Stomach (tissue), 9 donors: ENCODE data around the gene TRIM37. TPM values are rescaled to one million over a fixed set of nuclear protein-coding genes. Genes with fewer than 3 reads are reported as not detected.

Source experiments
- DNase-seq, 2 donors: peaks; one replicate each; pipeline versions ENCODE4 v3.0.0 to v3.0.0-alpha.2; 2013 to 2019
- H3K27ac ChIP-seq, 5 donors: fragments of 200-600 bp in 4 of 5; sonication (generic) in 4 of 5; one replicate each; pipeline ENCODE4 v1.5.1; 2013 to 2019; ENCODE audit warnings: mild to moderate bottlenecking in 1 of 5, moderate library complexity in 1 of 5
- H3K27me3 ChIP-seq, 3 donors: fragments of 200-600 bp; sonication (generic); one replicate each; pipeline ENCODE4 v1.5.1; 2017 to 2019; ENCODE audit warnings: mixed run types in 1 of 3
- H3K36me3 ChIP-seq, 4 donors: fragments of 200-600 bp; sonication (generic); 1 replicate in 3 of 4; 2 replicates in 1 of 4; pipeline ENCODE4 v1.5.1; 2016 to 2019
- H3K4me1 ChIP-seq, 4 donors: fragments of 200-600 bp; sonication (generic); one replicate each; pipeline ENCODE4 v1.5.1; 2016 to 2019
- H3K4me3 ChIP-seq, 4 donors: fragments of 200-600 bp; sonication (generic) in 3 of 4; one replicate each; pipeline ENCODE4 v1.5.1; 2016 to 2019; ENCODE audit warnings: mild to moderate bottlenecking in 1 of 4
- H3K9me3 ChIP-seq, 4 donors: fragments of 200-600 bp; sonication (generic); one replicate each; pipeline ENCODE4 v1.5.1; 2016 to 2019
- CTCF ChIP-seq, 7 experiments: fragments of 450-650 bp in 4 of 7; fragments of 200-600 bp in 3 of 7; sonication (generic) in 3 of 7; IDR thresholded peaks; one replicate each; pipeline ENCODE4 v1.5.1; 2016 to 2019; ENCODE audit warnings: antibody characterized with exemption in 7 of 7, control low read depth in 2 of 7, mild to moderate bottlenecking in 1 of 7
- EP300 ChIP-seq: sonication (generic); formaldehyde crosslinking; IDR thresholded peaks from one replicate; pipeline ENCODE4 v1.6.1; 2017; ENCODE audit warnings: antibody characterized with exemption
- POLR2A ChIP-seq, 4 donors: fragments of 450-650 bp; IDR thresholded peaks; one replicate each; pipeline ENCODE4 v1.6.1; 2016; ENCODE audit warnings: antibody characterized with exemption in 4 of 4, control low read depth in 2 of 4, mild to moderate bottlenecking in 1 of 4, moderate library complexity in 1 of 4
- POLR2AphosphoS5 ChIP-seq, 3 donors: sonication (generic); formaldehyde crosslinking; IDR thresholded peaks; one replicate each; pipeline ENCODE4 v1.6.1; 2016; ENCODE audit warnings: antibody characterized with exemption in 3 of 3
- WGBS, 5 donors: extraction: QIAGEN DNeasy Blood & Tissue Kit in 3 of 5; methylation state at CpG; one replicate each; pipeline versions ENCODE4 v1.1.5 to v1.1.7; 2013 to 2018; 5-methylcytosine and 5-hydroxymethylcytosine counted together
- intact Hi-C: fragments of 100-400 bp; cut with DNase I; formaldehyde crosslinking; loops from one replicate; pipeline ENCODE4 v1.15.1; 2023; ENCODE audit warnings: low total_unique reads
- polyA plus RNA-seq, 3 donors: library from polyadenylated mRNA; stranded (reverse); fragments of 200-250 nt; gene quantifications; one replicate each; pipeline ENCODE4 v1.2.3, GENCODE V29; 2013
- total RNA-seq, 5 donors: library from RNA; depleted of rRNA; stranded (reverse); fragments of >200 nt; gene quantifications; one replicate each; pipeline versions ENCODE4 v1.1.0 to v1.2.3, GENCODE V29; 2014 to 2016
- donor health status: healthy with polysubstance abuse.
- donor health status: Bipolar disorder and iron deficiency.
- donor health status: healthy.

The TRIM37 gene
- total and polyA plus RNA-seq, 8 donors = 4.9 to 68.7 (median 29.0) TPM

GRCh38 chr17:59027750-59028149 lies 78.9 kb downstream of the TRIM37 start:
- 72 to 87% (median 75%) methylated on average over 4 of the region's 4 CpGs for WGBS, 5 donors
- intact Hi-C loops = no loop called here
- no peaks in the 10 kb centered on the region for H3K27me3 ChIP-seq

DNA sequence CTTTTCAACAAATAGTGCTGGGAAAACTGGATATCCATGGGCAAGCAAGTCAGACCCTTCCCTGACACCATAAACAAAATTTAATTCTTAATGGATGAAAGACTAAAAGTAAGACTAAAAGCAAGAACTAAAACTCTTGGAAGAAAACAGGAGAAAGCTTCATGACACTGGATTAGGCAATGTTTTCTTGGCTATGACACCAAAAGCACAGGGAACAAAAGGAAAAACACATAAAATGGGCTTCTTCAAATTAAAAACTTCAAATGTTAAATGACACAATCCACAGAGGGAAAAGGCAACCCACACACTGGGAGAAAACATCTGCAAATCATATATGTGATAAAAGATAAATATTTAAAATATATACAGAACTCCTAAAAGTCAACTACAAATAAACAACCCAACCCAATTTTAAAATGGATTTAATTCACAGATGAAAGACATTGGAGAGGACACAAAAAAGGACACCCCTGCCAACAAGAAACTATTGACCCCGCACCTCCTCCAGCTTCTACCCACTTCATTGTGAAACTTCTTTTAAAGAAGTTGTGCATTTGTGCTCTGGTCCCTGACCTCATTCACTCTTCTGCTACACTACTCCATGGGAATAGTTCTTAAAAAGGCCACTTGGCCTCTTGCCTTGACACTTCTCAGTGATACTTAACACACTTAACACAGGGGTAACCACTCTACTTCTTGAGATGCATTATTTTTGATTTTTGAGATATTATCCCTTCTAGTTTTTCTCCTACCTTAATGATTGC lies 80.3 kb downstream of the TRIM37 start:
- Histone ChIP-seq H3K27ac (no peak overlapping the region), H3K4me1 (peaks cover 0 to 6% (median 0%) of the 10 kb centered on the region in 4 donors), H3K4me3 (no peak overlapping the region), H3K27me3 (no peaks in the 10 kb centered on the region), H3K36me3 (peaks cover 0 to 39% (median 19%) of the 10 kb centered on the region in 4 donors), H3K9me3 (no peaks in the 10 kb centered on the region)
- 75 to 100% (median 88%) methylated on average over 1 of the region's 1 CpG for WGBS, 5 donors
- TF ChIP-seq POLR2A (IDR thresholded peaks at IDR 0.05) (no peak), EP300 (no peak), CTCF (IDR thresholded peaks at IDR 0.05) (no peak), POLR2AphosphoS5 (IDR thresholded peaks at IDR 0.05) (no peak)
- no peak for DNase-seq
- intact Hi-C loops = no loop called here

More at GRCh38 chr17:59027750-59028149, 78.9 kb downstream of the TRIM37 start:
- Histone ChIP-seq H3K4me1 (peaks cover 0 to 6% (median 0%) of the 10 kb centered on the region in 4 donors), H3K9me3 (no peaks in the 10 kb centered on the region), H3K36me3 (peaks cover 0 to 46% (median 29%) of the 10 kb centered on the region in 4 donors), H3K27ac (no peak overlapping the region), H3K4me3 (no peak overlapping the region)
- TF ChIP-seq CTCF (IDR thresholded peaks at IDR 0.05) (no peak), EP300 (no peak), POLR2AphosphoS5 (IDR thresholded peaks at IDR 0.05) (no peak), POLR2A (IDR thresholded peaks at IDR 0.05) (no peak)
- no peak for DNase-seq

DNA sequence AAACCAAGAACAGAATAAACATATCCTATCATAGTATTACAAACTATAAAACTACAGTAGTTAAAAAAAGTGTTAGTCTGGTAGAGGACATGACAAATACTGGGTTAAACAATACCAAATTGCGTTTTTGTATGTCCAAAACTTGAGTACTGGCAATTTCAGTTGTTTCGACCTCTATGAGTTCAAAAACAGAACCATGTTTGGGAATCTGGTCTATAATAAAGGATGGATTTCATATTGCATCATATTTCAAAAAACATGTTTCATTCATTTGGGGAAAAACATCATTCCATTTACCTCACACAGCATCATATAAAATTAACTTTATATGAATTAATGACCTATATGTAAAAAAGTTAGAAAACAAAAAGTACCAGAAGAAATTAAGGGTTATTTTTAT lies 81.8 kb downstream of the TRIM37 start:
- TF ChIP-seq POLR2A (IDR thresholded peaks at IDR 0.05) = no peak
- TF ChIP-seq EP300 = no peak
- no peak for TF ChIP-seq CTCF (IDR thresholded peaks at IDR 0.05)
- no peak for TF ChIP-seq POLR2AphosphoS5 (IDR thresholded peaks at IDR 0.05)
- H3K27me3 ChIP-seq = no peaks in the 10 kb centered on the region
- H3K9me3 ChIP-seq = no peaks in the 10 kb centered on the region
- WGBS, 5 donors = 92 to 96% (median 94%) methylated on average over 2 of the region's 2 CpGs
- intact Hi-C loops = no loop called here
- no peak overlapping the region for H3K4me3 ChIP-seq
- H3K4me1 ChIP-seq = peaks cover 0 to 6% (median 0%) of the 10 kb centered on the region in 4 donors
- H3K27ac ChIP-seq = no peak overlapping the region
- no peak for DNase-seq
- H3K36me3 ChIP-seq = peaks cover 0 to 27% (median 21%) of the 10 kb centered on the region in 4 donors

- no peak for TF ChIP-seq POLR2A (IDR thresholded peaks at IDR 0.05)
- no peak for TF ChIP-seq EP300
- no peak for TF ChIP-seq POLR2AphosphoS5 (IDR thresholded peaks at IDR 0.05)
- TF ChIP-seq CTCF (IDR thresholded peaks at IDR 0.05) = no peak
- H3K27me3 ChIP-seq = no peaks in the 10 kb centered on the region
These were observed 88.7 kb downstream of the TRIM37 start for GRCh38 chr17:59018019-59018418.

More at GRCh38 chr17:59018019-59018418, 88.7 kb downstream of the TRIM37 start:
- Histone ChIP-seq H3K9me3 (no peaks in the 10 kb centered on the region), H3K27ac (no peak overlapping the region), H3K4me3 (no peak overlapping the region), H3K4me1 (no peaks in the 10 kb centered on the region), H3K36me3 (peaks cover 0 to 51% (median 35%) of the 10 kb centered on the region in 4 donors)
- intact Hi-C loops = no loop called here
- DNase-seq = no peak
- 82 to 93% (median 90%) methylated on average over 1 of the region's 1 CpG for WGBS, 5 donors
